Measurements from ENCODE around the gene IL5RA. TPM values are rescaled to one million over a fixed set of nuclear protein-coding genes. Genes with fewer than 3 reads are reported as not detected.

Gene IL5RA
- total RNA-seq, 4 donors from 2014 or later: 0.10 TPM; not detected in 3

DNA sequence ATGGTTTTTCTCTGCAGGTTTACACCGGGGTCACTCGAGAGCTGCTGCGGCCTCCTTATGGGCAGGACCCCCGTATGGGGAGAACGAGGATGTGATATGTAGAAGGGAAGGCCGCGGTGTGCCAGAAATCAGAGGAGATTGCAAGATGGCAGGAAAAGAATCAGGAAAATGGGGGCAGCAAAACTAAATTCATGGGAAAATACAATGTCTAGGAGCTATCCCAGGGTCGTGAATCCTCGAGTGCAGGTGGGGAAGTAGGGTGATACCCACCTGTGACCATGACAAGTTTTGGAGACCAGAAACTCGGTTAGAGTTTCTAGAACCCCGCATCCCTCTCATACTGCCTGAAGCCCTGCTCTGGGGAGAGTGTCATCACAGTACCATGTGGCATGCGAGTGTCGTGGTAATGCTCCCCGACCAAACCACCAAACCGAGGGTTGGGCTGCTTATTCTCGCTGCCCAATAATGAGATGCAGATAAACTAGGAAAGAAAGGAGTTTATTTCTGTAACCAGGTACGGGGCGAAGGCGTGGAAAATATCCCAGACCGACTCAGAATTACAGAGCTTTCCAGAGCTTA lies 17.3 kb upstream of the IL5RA start:
- no peak for TF ChIP-seq POLR2A (IDR thresholded peaks at IDR 0.05)
- TF ChIP-seq, protein P1, sequence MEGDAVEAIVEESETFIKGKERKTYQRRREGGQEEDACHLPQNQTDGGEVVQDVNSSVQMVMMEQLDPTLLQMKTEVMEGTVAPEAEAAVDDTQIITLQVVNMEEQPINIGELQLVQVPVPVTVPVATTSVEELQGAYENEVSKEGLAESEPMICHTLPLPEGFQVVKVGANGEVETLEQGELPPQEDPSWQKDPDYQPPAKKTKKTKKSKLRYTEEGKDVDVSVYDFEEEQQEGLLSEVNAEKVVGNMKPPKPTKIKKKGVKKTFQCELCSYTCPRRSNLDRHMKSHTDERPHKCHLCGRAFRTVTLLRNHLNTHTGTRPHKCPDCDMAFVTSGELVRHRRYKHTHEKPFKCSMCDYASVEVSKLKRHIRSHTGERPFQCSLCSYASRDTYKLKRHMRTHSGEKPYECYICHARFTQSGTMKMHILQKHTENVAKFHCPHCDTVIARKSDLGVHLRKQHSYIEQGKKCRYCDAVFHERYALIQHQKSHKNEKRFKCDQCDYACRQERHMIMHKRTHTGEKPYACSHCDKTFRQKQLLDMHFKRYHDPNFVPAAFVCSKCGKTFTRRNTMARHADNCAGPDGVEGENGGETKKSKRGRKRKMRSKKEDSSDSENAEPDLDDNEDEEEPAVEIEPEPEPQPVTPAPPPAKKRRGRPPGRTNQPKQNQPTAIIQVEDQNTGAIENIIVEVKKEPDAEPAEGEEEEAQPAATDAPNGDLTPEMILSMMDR (IDR thresholded peaks at IDR 0.05): no peak
- H3K4me3 ChIP-seq (ENCODE audit: low read depth, poor library complexity, severe bottlenecking): peak overlapping the region; percentile 83
- DNase-seq (ENCODE audit: low spot score in 2 of 2): no peak
- intact Hi-C loops (cut with DNase I; ENCODE audit: low total_unique reads): no loop called here
- 21 to 25% methylated on average over 20 of the region's 20 CpGs for WGBS, 2 donors

DNA sequence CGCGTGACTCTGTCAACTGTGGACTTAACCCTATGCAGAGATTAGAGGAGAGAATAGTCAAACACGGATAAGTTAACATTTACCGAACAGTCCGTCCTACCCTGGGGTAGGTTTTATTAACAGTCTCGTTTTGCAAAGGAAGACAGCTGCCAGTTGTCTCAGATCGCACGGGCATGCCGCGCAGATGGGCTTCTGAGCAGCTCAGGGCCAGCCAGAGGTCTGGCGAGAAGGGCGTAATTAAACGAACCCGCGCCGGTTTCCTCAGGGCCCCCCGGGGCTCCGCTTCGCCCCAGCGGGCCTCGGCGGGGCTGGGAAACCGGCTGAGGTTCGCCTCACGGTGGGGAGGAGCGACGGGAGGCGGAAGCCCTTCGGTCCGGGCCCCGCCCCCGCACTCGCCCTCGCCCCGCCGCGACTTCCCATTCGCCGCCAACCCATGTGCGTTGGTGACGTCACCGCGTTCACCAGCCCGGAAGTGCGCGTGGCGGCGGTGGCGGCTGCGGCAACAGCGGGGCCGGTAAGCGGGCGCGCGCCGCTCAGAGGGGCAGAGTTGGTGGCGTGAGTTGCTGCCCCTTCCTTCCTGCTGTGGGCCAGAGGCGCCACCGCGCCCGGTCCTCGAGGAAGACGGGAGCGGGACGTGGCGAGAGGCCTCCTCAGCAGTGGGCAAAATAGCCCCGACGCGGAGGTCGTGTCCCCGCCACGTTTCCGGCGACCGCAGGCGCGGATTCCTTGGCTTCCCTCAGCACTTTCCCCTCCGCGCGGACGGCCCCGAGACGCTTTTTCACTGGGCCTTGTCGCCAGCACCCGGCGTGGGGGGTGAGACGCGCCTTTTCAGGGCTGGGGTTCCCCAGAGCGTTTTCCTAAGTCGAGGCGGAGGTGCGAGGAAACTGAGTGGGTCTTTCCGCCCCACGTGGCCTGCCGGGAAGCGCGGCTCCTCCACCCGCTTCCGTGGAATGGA lies 16.6 kb upstream of the IL5RA start, which contains the start of gene TRNT1:
TRNT1 (plus strand) TSS at position 464 of the 955 bp plus-strand sequence. CDS start 2,101 bp downstream, outside the sequence.
- intact Hi-C loops (cut with DNase I; ENCODE audit: low total_unique reads): no loop called here
- DNase-seq (ENCODE audit: low spot score in 2 of 2): peak; percentile 93 to 99
- WGBS, 2 donors: 1% methylated on average over 30 to 47 of the region's 100 CpGs
- H3K4me3 ChIP-seq (ENCODE audit: low read depth, poor library complexity, severe bottlenecking): peak within 1 kb of the TSS; percentile 83
- peak in 1 of 2 donors; percentile 38 for TF ChIP-seq POLR2A (IDR thresholded peaks at IDR 0.05)
- TF ChIP-seq, protein P1 (IDR thresholded peaks at IDR 0.05): no peak

DNA sequence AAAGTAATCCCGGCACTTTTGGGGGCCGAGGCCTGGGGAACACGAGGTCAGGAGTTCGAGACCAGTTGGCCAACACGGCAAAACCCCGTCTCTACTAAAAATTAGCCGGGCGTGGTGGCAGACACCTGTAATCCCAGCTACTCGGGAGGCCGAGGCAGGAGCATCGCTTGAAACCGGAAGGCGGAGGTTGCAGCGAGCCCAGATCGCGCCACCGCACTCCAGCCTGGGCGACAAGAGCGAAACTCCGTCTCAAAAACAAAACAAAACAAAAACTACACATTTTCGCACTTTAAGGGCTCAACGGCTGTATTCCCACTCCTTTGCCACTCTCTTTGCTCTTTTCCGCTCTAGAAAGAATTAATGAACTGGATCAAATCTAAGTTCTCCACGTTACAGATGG lies 15.8 kb upstream of the IL5RA start:
- WGBS, 2 donors: 89% methylated on average over 24 of the region's 24 CpGs

DNA sequence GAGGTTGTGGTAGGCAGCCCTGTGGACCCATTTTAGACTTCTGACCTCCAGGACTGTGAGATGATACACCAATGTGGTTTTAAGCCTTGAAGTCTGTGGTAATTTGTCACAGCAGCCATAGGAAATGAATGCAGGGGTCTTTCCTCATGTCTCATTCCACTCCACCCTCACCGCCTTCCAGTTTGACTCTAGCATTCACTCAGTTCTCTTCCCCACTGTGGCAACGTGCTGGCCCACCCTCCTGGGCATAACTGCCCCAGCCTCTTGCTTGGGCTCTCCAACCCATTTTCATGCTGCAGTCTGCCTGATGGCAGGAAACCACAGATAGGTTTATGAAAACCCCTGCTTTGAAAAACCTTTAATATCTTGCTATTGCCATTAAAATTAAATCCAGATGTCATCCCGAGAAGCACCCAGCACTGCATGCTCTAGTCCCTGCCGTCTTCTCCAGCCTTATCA lies 9.2 kb upstream of the IL5RA start:
- intact Hi-C loops (cut with DNase I; ENCODE audit: low total_unique reads): no loop called here
- H3K4me3 ChIP-seq (ENCODE audit: low read depth, poor library complexity, severe bottlenecking): no peak overlapping the region
- 49 to 63% methylated on average over 4 of the region's 4 CpGs for WGBS, 2 donors
- no peak for TF ChIP-seq POLR2A (IDR thresholded peaks at IDR 0.05)
- TF ChIP-seq, protein P1 (IDR thresholded peaks at IDR 0.05): no peak
- DNase-seq (ENCODE audit: low spot score in 2 of 2): no peak

More for the DNA sequence above, 15.8 kb upstream of the IL5RA start:
- DNase-seq (ENCODE audit: low spot score in 2 of 2): no peak
- H3K4me3 ChIP-seq (ENCODE audit: low read depth, poor library complexity, severe bottlenecking): no peak overlapping the region
- TF ChIP-seq, protein P1 (IDR thresholded peaks at IDR 0.05): no peak
- no peak for TF ChIP-seq POLR2A (IDR thresholded peaks at IDR 0.05)
- intact Hi-C loops (cut with DNase I; ENCODE audit: low total_unique reads): no loop called here

DNA sequence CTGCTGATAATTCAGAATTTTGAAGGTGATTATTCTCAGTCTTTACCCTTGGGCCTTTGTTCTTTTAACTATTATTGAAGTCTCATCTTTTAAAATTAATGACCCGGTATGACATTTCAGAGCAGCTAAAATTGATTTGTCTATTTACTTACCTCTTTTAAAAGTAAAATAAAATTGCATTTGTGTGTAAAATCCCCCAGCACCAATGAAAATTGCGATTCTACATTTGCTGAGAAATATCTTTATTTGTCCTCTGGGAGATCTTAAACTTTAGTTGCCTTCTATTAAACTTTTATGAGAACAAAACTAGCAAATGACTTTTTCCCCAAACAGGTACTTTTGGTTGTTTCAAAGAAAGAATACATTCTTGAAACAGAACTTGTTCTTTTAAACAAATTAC lies 7.5 kb upstream of the IL5RA start:
- WGBS, 2 donors: 74 to 84% methylated on average over 2 of the region's 2 CpGs
- H3K4me3 ChIP-seq (ENCODE audit: low read depth, poor library complexity, severe bottlenecking): no peak overlapping the region
- no peak for DNase-seq (ENCODE audit: low spot score in 2 of 2)
- TF ChIP-seq POLR2A (IDR thresholded peaks at IDR 0.05): no peak
- intact Hi-C loops (cut with DNase I; ENCODE audit: low total_unique reads): no loop called here
